NCI-H748 treated with DMSO at 0.1 percent for 48 hours (cell line): ENCODE measurements around the gene CX3CL1.
"Not testable (repeated sequence)": the region's sequence is repeated elsewhere in the genome, so short reads cannot be mapped to it uniquely, and the experiment has no call there.

Experiments used
- DNase-seq: peaks from one replicate; lab custom pipeline; 2025; lab: John Stamatoyannopoulos, UW

Gene CX3CL1

GRCh38 chr16:57372372-57373116, at the start of gene CX3CL1:
TSS of gene CX3CL1 (plus strand) at chr16:57372490. CDS start at chr16:57372569, 79 bp downstream.
- DNase-seq, result no peak

GRCh38 chr16:57324749-57325148, 47.5 kb upstream of the CX3CL1 start:
- no peak for DNase-seq

GRCh38 chr16:57325458-57325857, 46.8 kb upstream of the CX3CL1 start:
- DNase-seq, result no peak

GRCh38 chr16:57329718-57330327, 42.5 kb upstream of the CX3CL1 start:
- no peak for DNase-seq

DNA sequence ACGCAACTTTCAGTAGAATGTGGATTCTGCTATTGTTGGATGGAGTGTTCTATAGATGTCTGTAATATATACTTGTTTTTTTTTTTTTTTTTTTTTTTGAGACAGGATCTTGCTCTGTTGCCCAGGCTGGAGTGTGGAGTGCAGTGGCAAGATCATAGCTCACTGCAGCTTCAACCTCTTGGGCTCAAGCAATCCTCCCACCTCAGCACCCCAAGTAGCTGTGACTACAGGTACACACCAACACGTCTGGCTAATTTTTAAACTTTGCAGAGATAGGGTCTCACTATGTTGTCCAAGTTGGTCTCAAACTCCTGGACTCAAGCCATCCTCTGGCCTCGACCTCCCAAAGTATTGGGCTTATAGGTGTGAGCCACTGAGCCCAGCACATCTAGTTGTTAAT, 40.9 kb upstream of the CX3CL1 start:
- no peak for DNase-seq

GRCh38 chr16:57333402-57333801, 38.9 kb upstream of the CX3CL1 start:
- DNase-seq, result no peak

DNA sequence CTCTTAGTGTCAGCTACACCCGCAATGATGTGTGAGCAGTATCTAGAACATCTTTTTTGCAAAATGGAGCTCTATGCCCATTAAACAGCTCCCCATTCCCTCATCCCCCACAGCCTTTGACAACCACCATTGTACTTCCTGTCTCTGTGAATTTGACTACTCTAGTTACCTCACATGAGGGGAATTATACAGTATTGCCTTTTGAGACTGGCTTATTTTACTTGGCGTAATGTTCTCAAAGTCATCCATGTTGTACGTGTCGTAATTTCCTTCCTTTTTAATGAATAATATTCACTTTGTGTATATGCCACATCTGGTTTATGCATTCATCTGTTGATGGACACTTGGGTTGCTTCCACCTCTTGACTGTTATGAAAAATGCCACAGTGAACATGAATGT, 36.9 kb upstream of the CX3CL1 start:
- DNase-seq, result no peak

GRCh38 chr16:57341062-57341440, 31.2 kb upstream of the CX3CL1 start:
- DNase-seq, result no peak

- DNase-seq, result no peak
Measured at GRCh38 chr16:57341441-57342303, 30.6 kb upstream of the CX3CL1 start.

DNA sequence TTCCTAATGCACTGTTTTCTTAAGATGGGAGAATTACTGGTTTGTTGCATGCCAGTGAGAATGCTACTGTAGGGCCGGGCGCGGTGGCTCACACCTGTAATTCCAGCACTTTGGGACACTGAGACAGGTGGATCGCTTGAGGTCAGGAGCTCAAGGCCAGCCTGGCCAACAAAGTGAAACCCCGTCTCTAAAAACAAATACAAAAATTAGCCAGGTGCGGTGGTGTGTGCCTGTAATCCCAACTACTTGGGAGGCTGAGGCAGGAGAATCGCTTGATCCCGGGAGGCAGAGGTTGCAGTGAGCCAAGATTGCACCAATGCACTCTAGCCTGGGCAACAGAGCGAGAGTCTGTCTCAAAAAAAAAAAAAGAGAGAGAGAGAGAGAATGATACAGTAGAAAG, 29.7 kb upstream of the CX3CL1 start:
- DNase-seq, result not testable (repeated sequence)

GRCh38 chr16:57343221-57343620, 29.1 kb upstream of the CX3CL1 start:
- no peak for DNase-seq

GRCh38 chr16:57344094-57344493, 28.2 kb upstream of the CX3CL1 start:
- not testable (repeated sequence) for DNase-seq

- no peak for DNase-seq
Measured at GRCh38 chr16:57345021-57345420, 27.3 kb upstream of the CX3CL1 start.

DNA sequence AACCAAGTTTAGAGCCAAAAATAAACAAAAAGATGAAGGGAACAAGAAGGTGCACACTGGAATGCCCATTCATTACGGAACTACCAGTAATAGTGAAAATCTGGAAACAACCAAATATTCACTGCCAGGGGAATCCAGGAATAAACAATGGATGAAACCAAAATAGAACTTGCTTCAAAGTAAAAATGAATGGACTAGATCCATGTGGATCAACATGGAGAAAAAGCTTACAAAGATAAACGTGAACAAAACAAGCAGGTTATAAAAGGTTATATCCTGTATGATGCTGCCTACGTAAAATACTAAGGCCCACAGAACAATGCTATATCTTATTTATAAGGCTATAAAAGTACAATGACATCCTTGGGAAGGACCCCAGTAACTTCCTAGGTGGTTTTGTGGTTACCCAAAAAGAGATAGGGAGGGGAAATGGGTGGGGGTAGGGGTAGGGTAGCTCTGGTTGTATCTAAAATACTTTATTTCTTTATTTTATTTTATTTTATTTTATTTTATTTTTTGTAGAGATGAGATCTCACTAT, 26.6 kb upstream of the CX3CL1 start:
- DNase-seq, result no peak

DNA sequence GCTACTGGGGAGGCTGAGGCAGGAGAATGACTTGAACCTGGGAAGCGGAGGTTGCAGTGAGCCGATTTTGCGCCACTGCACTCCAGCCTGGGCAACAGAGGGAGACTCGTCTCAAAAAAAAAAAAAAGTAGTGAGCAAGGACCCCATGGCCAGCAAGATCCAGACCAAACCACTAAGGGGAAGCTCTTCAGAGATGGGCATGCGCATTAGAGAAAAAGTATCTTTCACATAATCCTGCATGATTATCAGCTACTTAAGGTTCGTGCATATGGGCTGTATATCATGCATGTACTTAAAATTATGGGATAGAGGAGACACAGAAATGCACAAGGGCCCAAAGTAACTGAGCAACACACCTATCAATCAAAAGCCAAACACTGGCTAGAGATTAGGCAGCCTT, 24.4 kb upstream of the CX3CL1 start:
- DNase-seq, result no peak

GRCh38 chr16:57348327-57348726, 24.0 kb upstream of the CX3CL1 start:
- no peak for DNase-seq

DNA sequence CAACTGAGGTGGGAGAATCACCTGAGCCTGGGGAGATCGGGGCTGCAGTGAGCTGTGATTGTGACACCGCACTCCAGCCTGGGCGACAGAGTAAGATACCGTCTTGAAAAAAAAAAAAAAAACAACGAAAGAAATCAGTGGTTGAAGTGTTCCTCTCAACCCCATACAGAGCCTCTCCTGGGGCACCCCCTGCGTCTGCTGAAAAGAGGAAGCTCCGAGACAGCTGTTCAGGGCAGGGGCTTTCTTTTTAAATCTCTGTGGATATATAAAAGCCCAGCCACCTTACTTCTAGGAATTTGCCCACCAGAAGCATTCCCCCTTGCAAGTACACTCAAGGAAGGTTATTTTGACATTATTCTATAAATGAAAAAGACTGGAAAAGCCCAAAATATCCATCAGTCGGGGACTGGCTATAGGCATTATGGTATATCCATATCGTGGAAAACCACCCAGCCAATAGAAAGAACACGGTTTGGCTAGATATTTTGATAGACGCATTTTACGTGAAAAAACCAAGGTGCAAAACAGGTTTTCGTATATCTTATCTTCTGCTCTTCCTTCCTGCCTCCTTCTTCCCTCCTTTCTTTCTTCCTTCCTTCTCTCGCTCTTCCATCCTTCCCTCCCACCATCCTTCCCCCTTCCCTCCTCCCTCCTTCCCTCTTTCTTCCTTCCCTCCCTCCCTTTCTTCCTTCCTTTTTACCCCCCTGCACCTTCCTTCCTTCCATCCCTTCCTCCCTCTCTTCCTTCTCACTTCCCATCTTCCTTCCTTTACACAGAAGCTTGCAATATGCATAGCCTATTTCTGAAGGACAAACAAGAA, 22.9 kb upstream of the CX3CL1 start:
- DNase-seq, result no peak

- no peak for DNase-seq
Measured at GRCh38 chr16:57352636-57353047, 19.6 kb upstream of the CX3CL1 start.

- no peak for DNase-seq
Measured at GRCh38 chr16:57354311-57354710, 18.0 kb upstream of the CX3CL1 start.

DNA sequence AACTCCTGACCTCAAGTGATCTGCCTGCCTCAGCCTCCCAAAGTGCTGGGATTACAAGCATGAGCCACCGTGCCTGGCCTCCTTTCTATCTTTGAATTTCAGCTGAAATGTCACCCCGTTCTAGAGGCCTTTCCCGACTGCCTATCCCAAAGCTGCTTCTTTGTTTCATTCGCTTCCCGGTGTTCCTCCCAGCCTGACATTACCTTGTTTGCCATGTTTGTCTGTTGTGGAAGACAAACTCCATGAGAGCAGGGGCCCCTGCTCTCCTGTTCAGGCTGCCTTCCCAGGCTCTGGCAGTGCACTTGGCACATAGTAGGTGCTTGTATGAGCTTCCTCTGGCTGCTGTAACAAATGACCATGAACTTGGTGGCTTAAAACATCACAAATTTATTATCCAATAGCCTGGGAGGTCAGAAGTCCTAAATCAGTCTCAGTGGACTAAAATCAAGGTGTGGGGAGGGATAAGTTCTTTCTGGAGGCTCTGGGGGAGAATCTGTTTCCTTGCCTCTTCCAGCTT, 16.3 kb upstream of the CX3CL1 start:
- DNase-seq, result no peak

- DNase-seq, result no peak
Measured at GRCh38 chr16:57356547-57356946, 15.7 kb upstream of the CX3CL1 start.
